ENCODE measurements around the gene TBC1D16.

Gene TBC1D16

DNA sequence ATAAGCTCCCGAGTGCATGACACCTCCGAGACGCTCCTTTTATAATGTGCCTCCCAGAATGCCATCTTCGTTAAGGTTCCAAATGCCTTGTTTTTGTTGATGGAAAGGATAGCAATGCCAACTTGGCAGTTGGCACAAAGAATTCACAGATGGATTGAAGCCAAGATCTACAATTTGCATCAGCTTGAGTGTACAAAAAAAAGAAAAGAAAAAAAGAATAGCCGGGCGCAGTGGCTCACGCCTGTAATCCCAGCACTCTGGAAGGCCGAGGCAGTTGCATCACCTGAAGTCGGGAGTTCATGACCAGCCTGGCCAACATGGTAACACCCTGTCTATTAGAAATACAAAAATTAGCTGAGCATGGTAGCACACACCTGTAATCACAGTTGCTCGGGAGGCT, 7.6 kb downstream of the TBC1D16 start:
- DNase-seq, result no peak
- in situ Hi-C loops (cut with MboI; ENCODE audit: low pct_unique_long_range_greater_than_20kb, low sequenced_read_pairs), result no loop called here

DNA sequence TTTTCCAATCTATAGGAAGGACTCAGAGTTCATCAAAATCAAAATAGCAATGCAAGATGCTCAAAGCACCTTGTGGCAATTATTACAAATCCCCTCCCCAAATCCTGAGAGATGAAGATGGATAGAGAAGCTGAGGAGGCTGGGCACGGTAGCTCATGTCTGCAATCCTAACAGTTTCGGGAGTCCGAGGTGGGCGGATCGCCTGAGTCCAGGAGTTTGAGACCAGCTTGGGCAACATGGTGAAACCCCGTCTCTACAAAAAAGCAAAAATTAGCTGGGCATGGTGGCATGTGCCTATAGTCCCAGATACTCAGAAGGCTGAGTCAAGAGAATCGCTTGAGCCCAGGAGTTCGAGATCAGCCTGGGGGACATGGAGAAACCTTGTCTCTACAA, 8.6 kb downstream of the TBC1D16 start:
- in situ Hi-C loops (cut with MboI; ENCODE audit: low pct_unique_long_range_greater_than_20kb, low sequenced_read_pairs), result no loop called here
- no peak for DNase-seq

DNA sequence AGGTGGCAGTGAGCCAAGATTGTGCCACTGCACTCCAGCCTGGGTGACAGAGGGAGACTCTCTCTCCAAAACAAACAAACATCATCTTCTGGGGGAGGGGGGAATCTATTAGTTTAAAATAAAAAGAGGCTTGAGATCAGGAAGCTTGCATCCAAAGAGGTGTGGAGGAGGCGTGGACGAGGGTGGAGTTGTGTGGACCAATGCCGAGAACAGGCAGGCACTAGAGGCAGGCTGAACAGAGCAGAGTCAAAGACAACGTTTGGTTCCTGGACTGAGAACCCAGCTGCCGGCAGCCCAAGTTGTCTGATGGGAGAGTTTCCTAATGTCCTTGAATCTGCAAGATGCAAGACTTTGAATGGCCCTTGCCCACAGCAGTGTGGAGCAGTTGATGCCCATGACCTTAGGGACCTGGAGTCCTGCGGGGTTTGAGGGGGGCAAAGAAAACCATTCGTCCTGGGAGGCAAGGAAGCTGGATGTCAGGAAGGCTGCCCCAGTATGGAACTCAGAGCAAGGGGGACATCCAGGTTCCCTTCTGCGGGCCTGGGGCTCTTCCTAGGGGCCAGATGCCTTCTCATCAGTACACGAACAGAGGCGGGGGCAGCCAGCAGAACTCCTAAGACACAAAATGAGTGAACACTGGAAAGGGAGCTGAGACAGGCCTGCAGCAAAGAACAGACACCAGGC, 9.2 kb downstream of the TBC1D16 start:
- no peak for DNase-seq
- in situ Hi-C loops (cut with MboI; ENCODE audit: low pct_unique_long_range_greater_than_20kb, low sequenced_read_pairs), result no loop called here

DNA sequence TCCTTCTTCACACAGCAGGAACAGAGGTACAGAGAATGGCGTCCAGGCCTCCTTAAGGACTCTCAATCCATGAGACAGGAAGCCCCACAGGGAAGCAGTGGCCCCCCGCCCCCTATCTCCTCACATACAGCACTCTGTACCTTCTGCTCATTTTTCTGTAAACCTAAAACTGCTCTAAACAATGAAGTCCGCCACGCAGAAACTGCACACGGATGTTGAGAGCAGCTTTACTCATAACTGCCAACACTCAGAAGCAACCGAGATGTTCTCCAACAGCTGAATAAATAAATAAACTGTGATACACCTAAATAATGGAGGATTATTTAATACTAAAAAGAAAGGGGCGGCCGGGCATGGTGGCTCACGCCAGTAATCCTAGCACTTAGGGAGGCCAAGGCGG, 9.9 kb downstream of the TBC1D16 start:
- in situ Hi-C loops (cut with MboI; ENCODE audit: low pct_unique_long_range_greater_than_20kb, low sequenced_read_pairs), result no loop called here
- DNase-seq, result no peak

DNA sequence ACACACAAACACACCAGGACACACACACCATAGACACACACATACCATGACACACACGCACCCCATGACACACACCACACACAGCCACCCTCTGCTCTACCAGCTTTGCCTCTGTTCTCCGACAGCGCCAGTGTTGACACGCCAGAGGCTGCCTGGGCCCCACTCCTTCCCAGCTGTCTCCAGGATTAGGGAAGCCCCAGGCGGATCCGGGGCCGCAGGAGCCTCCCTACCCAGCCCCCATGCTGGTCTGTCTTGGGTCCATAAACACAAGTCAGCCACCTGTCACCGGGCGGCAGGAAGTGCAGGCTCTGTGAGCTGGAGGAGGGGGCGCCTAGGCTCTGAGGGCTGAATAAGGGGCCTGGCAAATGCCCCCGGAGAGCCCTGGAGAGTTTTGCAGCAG, 10.5 kb downstream of the TBC1D16 start:
- in situ Hi-C loops (cut with MboI; ENCODE audit: low pct_unique_long_range_greater_than_20kb, low sequenced_read_pairs), result no loop called here
- DNase-seq, result peak; percentile 20

DNA sequence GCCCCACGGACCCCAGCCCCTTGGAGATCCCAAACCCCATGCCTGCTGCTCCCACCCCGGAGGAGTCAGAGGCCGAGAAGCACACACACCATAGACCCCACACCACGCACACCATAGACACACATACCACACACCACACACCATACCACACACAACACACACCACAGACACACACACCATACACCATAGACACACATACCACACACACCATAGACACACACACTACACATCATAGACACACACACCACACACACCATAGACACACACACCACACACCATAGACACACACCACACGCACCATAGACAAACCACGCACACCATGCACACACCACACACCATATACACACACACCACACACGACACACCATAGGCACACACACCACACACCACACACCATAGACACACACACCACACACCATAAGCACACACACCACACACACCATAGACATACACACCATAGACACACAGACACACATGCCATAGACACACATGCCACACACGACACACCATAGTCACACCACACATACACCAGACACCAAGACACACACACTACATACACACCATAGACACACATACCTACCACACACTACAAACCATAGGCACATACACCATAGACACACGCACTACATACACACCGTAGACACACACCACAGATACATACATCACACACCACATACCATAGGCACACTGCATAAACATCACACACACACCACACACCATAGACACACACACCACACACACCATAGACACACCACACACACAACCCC, 11.3 kb downstream of the TBC1D16 start:
- DNase-seq, result no peak
- in situ Hi-C loops (cut with MboI; ENCODE audit: low pct_unique_long_range_greater_than_20kb, low sequenced_read_pairs), result no loop called here

DNA sequence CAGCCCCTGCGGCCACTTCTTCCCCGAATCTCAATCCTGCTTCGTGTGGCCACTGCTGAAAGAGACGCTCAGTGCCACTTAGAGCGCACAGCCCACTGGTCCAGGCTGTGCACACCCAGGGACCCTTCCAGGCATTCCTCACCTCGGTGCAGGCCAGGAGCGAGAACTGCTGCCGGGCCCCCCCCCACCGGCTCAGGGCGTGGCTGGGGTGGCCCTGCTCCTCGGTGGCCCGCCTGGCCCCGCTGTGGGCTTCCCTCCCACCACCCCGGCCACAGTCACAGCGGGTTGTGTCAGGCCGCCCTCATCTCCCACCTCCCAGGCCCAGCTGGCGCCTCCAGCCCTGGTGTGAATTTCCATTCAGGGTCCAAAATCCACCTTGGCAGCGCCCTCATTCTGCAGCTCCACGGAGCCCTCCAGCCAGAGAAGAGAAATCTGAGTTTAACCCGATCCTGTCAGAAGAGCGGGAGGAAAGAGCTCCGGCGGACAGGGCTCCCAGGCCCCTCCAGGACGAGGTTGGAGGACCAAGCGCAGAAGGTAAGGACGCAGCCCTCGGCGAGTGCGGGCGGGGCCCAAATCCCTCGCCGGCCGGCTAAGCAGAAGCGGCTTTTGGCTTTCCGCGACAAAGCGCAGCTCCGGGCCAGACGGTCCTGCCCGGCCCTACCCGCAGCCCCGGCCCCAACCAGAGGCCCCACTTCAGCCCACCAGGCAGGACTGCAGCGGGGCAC, 12.0 kb downstream of the TBC1D16 start:
- DNase-seq, result no peak
- in situ Hi-C loops (cut with MboI; ENCODE audit: low pct_unique_long_range_greater_than_20kb, low sequenced_read_pairs), result no loop called here

DNA sequence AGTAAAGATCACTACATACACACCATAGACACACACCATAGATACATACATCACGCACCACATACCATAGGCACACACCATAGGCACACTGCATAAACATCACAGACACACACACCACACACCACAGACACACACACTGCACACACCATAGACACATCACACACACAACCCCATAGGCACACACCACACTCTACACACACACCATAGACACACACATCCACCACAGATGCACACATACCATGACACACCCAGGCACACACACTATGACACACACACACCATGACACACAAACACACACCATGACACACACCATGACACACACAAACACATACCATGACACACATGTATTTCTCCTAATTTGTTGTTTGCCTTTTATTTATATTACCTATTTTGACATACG, 14.1 kb downstream of the TBC1D16 start:
- in situ Hi-C loops (cut with MboI; ENCODE audit: low pct_unique_long_range_greater_than_20kb, low sequenced_read_pairs), result no loop called here

DNA sequence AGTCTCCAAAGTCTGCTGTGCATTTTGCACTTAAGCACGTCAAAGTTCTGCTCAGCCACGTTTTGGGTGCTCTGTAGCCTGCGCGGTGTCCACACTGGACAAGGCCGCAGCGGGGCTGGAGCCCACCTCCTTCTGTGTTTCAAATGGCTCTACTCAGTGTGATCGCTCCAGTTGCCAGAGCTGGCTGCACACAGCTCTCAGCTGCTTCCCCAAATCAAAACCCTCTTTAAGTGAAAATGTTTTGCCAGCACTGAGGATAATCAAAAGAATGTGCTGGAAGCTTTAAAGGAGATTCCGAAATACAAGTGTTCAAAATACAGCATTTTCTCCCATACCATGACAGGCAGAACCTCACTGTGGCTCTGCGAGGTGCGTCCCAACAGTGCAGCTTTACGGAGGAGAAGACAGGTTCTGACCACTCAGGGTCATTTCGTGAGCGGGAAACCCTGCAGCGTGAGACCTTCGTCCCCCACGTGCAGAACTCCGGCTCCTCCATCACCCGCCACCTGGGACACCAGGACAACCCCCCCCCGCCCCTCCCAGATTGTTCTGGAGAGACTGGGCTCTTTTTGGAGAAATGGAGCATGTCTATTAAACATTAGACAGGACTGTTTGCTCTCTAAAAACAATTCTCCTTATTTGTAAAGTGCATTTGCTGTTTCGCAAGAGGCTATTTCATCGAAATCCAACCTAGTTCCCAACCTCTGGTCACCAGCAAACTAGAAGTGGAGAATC, 16.6 kb downstream of the TBC1D16 start:
- in situ Hi-C loops (cut with MboI; ENCODE audit: low pct_unique_long_range_greater_than_20kb, low sequenced_read_pairs), result no loop called here

More for the DNA sequence above, 14.1 kb downstream of the TBC1D16 start:
- DNase-seq, result no peak

DNA sequence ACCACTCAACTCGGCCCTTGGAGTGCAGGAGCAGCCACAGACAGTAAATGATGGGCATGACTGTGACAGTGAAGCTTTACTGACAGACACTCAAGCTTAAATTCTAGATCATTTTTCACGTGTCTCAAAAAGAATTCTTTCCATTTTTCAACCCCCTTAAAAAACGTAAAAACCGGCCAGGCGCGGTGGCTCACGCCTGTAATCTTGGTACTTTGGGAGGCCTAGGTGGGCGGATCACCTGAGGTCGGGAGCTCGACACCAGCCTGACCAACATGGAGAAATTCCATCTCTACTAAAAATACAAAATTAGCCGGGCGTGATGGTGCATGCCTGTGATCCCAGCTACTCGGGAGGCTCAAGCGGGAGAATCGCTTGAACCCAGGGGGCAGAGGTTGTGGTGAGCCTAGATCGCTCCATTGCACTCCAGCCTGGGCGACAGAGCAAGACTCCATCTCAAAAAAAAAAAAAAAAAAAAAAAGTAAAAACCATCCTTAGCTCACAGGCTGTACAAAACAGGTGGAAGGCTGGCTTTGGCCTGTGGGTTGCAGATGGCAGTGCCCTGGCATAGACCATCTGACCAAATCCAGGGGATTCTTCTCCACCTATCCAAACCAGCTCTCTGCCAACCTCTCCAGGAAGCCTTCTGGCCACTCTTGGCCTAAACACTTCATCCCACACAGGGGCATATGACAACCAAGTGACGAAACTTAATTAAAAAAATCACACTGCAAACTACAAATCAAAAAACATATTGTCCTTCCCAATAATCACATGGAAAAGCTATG, 18.3 kb downstream of the TBC1D16 start:
- no peak for DNase-seq
- in situ Hi-C loops (cut with MboI; ENCODE audit: low pct_unique_long_range_greater_than_20kb, low sequenced_read_pairs), result no loop called here

More for the DNA sequence above, 16.6 kb downstream of the TBC1D16 start:
- no peak for DNase-seq

DNA sequence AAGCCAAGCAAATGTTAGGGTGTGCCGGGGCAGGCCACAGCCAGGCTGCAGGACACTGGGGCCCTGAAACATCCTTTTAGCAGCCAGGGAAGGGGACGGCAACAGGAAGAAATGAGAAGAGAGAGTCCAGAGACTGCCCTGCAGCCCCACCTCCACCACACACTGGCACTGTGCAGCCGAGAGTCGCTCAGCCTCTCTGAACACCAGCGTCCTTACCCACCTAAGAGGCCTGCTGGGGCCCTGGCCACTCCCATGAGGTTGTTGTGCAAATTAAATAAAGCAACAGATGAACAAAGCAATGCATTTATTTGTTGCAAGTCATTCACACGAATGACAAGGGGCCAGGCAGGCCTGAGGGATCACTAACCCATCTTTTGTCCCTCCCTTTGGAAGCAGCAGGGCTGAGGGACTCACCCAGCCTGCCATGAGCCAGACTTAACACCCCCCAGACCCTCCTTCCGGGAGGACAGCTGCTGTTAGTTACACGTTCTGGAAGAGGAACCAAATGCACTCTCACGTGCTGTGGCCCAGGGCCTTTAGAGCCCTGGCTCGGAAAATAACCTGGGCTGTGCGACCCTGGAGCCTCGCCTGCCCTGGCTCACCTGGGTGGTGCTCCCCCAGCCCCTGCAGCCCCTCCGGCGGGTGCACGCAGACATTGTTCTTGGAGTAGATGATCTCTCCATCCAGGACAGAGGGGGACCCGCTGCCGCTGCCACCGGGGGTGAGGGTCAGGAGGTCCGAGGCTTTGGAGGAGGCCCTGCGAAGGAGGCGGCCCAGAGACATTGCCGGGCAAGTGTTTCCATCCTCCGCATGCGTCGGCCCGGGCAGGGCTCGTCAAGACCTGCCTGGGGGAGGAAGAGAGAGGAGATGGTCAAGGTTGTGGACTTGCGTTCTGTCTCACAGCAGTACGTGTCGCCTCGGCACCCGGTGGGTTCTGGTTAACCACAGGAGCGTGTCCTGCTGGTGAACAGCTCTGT, 22.6 kb downstream of the TBC1D16 start:
- no peak for DNase-seq
- in situ Hi-C loops (cut with MboI; ENCODE audit: low pct_unique_long_range_greater_than_20kb, low sequenced_read_pairs), result no loop called here

DNA sequence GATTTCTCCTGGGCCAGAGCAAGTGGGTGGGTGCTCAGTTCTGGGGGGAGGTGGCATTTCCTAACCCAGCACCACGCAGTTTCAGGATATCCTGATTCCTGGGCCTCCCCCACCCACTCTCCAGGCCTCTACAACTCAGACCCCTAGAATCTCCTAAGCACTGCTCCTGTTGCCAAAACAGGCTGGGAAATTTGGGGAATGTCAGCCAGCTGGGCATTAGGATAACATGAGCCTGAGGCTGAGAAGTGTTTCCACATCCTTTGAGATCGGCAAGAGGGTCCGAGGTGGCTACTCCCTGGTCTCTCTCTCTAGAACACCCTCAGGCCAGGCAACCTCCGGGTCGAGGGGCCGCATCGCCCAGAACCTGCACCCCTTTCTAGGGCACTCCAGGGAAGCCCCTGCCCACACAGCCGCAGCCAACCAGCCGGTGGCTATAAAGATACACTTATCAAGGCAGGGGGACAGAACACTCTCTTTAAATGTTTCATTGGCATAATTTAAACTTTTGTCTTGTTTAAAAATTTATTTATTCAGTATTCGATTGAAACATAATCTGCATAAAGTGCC, 23.6 kb downstream of the TBC1D16 start:
- in situ Hi-C loops (cut with MboI; ENCODE audit: low pct_unique_long_range_greater_than_20kb, low sequenced_read_pairs), result no loop called here
- no peak for DNase-seq

DNA sequence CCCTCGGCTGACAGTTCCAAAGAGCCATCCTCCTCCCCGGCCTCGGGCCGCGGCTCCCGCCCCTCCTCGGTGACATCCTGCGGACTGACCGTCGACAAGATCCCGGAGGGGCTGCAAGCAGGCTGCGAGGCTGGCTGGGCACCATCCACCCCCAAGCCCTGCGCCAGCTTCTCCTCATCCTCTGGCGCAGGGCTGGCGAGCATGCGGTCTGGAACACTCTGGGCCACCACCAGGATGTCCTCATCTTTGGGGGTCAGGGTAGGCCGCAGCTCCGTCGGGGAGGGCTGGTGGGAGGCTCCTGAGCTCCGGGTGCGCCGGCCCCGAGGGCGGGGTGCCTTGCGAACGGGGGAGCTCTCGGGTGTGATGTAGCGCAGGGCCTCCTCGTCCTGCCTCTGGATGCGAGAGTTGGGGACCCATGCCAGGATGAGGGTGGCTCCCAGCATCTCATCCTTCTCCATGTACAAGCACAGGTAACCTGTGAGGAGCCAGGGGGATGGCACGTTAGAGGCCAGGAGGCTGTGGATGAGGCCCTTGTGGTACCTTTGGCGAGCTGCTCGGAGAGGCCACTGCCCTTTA, 25.3 kb downstream of the TBC1D16 start:
- DNase-seq, result no peak
- in situ Hi-C loops (cut with MboI; ENCODE audit: low pct_unique_long_range_greater_than_20kb, low sequenced_read_pairs), result no loop called here

DNA sequence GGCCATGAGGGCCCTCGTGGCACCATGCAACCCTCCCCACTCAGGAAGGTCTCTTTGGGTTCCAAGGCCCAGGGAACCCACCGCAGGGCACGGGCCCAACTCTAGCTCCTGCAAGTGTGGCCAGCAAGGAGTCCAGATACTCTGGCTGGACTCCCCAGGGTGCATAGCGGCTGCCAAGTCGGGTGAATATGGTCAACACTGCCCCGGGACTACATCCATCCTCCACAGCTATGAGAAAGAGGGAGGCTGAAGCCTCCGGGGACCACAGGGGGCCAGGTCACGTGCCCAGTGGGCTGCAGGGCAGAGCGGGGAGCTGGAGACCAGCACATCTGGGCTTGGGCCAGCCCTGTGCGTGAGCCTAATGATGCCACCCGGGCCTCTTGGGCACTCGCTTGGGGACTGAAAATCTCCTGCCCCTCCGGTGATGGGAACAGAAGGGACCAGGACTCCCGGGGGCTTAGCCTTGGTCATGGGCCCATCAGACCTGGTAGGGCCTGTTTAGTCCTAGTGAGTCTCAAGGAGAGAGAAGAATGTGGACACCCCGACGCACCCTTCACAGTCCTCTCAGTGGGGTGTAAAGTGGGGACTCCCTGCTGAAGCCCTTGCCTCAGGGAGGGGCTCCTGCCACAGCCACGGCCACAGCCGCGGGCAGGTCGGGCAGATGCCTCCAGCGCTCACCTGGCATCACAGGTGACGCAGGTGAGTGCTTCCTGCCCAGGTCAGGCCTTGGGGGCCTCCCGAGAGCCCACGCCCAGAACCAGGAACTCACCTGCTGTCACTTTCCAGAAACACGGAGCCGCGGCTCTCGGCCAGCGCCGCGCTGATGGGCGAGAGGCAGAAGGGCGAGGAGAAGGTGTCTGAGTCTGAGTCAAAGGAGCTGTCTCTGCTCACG, 26.0 kb downstream of the TBC1D16 start:
- no peak for DNase-seq
- in situ Hi-C loops (cut with MboI; ENCODE audit: low pct_unique_long_range_greater_than_20kb, low sequenced_read_pairs), result no loop called here

DNA sequence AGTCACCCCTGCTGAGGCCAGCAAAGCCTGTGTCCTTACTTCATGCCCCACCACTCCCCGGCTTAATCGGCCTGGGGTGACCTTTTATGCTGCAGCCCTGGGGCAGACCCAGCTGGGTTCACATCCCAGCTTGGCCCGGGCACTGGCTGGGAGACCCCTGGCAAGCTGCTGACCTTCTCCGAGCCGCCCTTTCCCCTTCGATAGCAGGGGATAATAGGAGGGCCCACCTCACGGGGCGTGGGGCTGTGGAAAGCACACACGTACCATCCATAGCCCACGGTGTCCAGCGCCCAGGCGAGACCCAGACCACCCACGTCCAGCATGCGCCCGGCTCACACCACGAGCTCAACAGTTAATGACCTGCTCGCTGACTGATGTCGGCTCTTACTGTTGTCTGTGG, 26.8 kb downstream of the TBC1D16 start:
- DNase-seq, result no peak
- in situ Hi-C loops (cut with MboI; ENCODE audit: low pct_unique_long_range_greater_than_20kb, low sequenced_read_pairs), result no loop called here

DNA sequence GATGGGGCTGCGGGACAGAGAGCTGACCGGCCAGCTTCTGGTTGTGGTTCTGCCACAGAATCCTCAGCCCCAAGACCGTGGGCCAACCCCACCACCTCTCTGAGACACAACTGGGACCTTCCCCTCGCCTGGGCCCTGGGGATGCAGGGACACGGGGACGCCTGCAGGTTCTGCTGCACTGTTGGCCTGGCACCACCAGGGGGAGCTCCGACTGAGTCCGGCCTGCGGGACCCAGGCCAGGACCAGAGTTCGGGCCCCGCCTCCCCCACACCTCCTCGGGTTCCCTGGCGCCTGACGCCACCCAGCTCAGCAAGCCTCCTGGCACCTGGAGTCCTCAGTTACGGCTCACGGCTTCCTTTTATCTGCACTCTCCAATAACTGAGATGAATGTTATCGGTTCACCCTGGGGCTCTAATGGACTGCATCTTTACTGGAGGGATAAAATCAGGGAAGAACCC, 27.3 kb downstream of the TBC1D16 start:
- peak; percentile 75 for DNase-seq
- in situ Hi-C loops (cut with MboI; ENCODE audit: low pct_unique_long_range_greater_than_20kb, low sequenced_read_pairs), result no loop called here
